Measurements from ENCODE around the gene RNF212.
A peak's percentile ranks its signal among the peaks of the same experiment; 100 is the strongest.

The RNF212 gene

GRCh38 chr4:1122505-1122904 lies 9.1 kb upstream of the RNF212 start:
- TF ChIP-seq MAX (IDR thresholded peaks at IDR 0.05) (no peak), CEBPB (IDR thresholded peaks at IDR 0.05) (no peak), EP300 (IDR thresholded peaks at IDR 0.05; ENCODE audit: borderline replicate concordance) (no peak), TAF1 (IDR thresholded peaks at IDR 0.05; ENCODE audit: low read depth) (no peak), RAD21 (IDR thresholded peaks at IDR 0.05; ENCODE audit: low read depth) (no peak), TCF12 (IDR thresholded peaks at IDR 0.05; ENCODE audit: low read depth) (no peak), CREB1 (IDR thresholded peaks at IDR 0.05; ENCODE audit: low read depth) (no peak), EGR1 (IDR thresholded peaks at IDR 0.05) (no peak), YY1 (IDR thresholded peaks at IDR 0.05; ENCODE audit: low read depth) (no peak)

GRCh38 chr4:1116838-1117237 lies 3.5 kb upstream of the RNF212 start:
- TF ChIP-seq TCF12 (IDR thresholded peaks at IDR 0.05; ENCODE audit: low read depth): no peak
- TF ChIP-seq RAD21 (IDR thresholded peaks at IDR 0.05; ENCODE audit: low read depth): peak; percentile 49
- TF ChIP-seq CREB1 (IDR thresholded peaks at IDR 0.05; ENCODE audit: low read depth): no peak
- 0 out of 2 replicates have a peak, but pooled peaks have one; percentile 48 for TF ChIP-seq NFIC (IDR thresholded peaks at IDR 0.05)
- TF ChIP-seq EP300 (IDR thresholded peaks at IDR 0.05; ENCODE audit: borderline replicate concordance): no peak
- TF ChIP-seq TEAD4 (IDR thresholded peaks at IDR 0.05): no peak
- no peak for TF ChIP-seq EGR1 (IDR thresholded peaks at IDR 0.05)

- TF ChIP-seq TAF1 (IDR thresholded peaks at IDR 0.05; ENCODE audit: low read depth) (no peak), USF1 (IDR thresholded peaks at IDR 0.05) (no peak)
Observed at GRCh38 chr4:1115528-1116293, 2.3 kb upstream of the RNF212 start.

GRCh38 chr4:1112821-1113182 lies 562 bp downstream of the RNF212 start:
- TF ChIP-seq YY1 (IDR thresholded peaks at IDR 0.05; ENCODE audit: low read depth) (no peak), FOXM1 (IDR thresholded peaks at IDR 0.05; ENCODE audit: borderline replicate concordance, low read depth) (no peak), CEBPB (IDR thresholded peaks at IDR 0.05) (no peak), TAF1 (IDR thresholded peaks at IDR 0.05; ENCODE audit: low read depth) (no peak), CREB1 (IDR thresholded peaks at IDR 0.05; ENCODE audit: low read depth) (no peak), TCF12 (IDR thresholded peaks at IDR 0.05; ENCODE audit: low read depth) (no peak), EGR1 (IDR thresholded peaks at IDR 0.05) (no peak), NFIC (IDR thresholded peaks at IDR 0.05) (no peak), USF1 (IDR thresholded peaks at IDR 0.05) (no peak), ZBTB7A (IDR thresholded peaks at IDR 0.05; ENCODE audit: low read depth) (no peak), RAD21 (IDR thresholded peaks at IDR 0.05; ENCODE audit: low read depth) (no peak), TEAD4 (IDR thresholded peaks at IDR 0.05) (no peak), REST (IDR thresholded peaks at IDR 0.05; ENCODE audit: low read depth) (no peak), MAX (IDR thresholded peaks at IDR 0.05) (no peak), EP300 (IDR thresholded peaks at IDR 0.05; ENCODE audit: borderline replicate concordance) (no peak)

GRCh38 chr4:1112174-1112820 lies 1.1 kb downstream of the RNF212 start:
- TF ChIP-seq USF1 (IDR thresholded peaks at IDR 0.05) (no peak), NFIC (IDR thresholded peaks at IDR 0.05) (no peak), ZBTB7A (IDR thresholded peaks at IDR 0.05; ENCODE audit: low read depth) (no peak), FOXM1 (IDR thresholded peaks at IDR 0.05; ENCODE audit: borderline replicate concordance, low read depth) (no peak), MAX (IDR thresholded peaks at IDR 0.05) (no peak), TCF12 (IDR thresholded peaks at IDR 0.05; ENCODE audit: low read depth) (no peak), TEAD4 (IDR thresholded peaks at IDR 0.05) (no peak), EGR1 (IDR thresholded peaks at IDR 0.05) (no peak), EP300 (IDR thresholded peaks at IDR 0.05; ENCODE audit: borderline replicate concordance) (no peak), TAF1 (IDR thresholded peaks at IDR 0.05; ENCODE audit: low read depth) (no peak), REST (IDR thresholded peaks at IDR 0.05; ENCODE audit: low read depth) (no peak), CREB1 (IDR thresholded peaks at IDR 0.05; ENCODE audit: low read depth) (no peak)

All from Ishikawa (cell line).